Activated T-helper 1 cell treated with anti-CD3 and anti-CD28 coated beads, Interleukin-2, amount 50 U/mL, for 16 hours (primary cell): ENCODE measurements around the gene SLC4A11.
"Not testable (repeated sequence)": the region's sequence is repeated elsewhere in the genome, so short reads cannot be mapped to it uniquely, and the experiment has no call there.

ENCODE experiments used
- DNase-seq, 2 donors: peaks; one replicate each; pipeline ENCODE4 v3.0.0-alpha.2; 2020; ENCODE audit warnings: low read depth in 1 of 2, low spot score in 1 of 2

Gene SLC4A11

DNA sequence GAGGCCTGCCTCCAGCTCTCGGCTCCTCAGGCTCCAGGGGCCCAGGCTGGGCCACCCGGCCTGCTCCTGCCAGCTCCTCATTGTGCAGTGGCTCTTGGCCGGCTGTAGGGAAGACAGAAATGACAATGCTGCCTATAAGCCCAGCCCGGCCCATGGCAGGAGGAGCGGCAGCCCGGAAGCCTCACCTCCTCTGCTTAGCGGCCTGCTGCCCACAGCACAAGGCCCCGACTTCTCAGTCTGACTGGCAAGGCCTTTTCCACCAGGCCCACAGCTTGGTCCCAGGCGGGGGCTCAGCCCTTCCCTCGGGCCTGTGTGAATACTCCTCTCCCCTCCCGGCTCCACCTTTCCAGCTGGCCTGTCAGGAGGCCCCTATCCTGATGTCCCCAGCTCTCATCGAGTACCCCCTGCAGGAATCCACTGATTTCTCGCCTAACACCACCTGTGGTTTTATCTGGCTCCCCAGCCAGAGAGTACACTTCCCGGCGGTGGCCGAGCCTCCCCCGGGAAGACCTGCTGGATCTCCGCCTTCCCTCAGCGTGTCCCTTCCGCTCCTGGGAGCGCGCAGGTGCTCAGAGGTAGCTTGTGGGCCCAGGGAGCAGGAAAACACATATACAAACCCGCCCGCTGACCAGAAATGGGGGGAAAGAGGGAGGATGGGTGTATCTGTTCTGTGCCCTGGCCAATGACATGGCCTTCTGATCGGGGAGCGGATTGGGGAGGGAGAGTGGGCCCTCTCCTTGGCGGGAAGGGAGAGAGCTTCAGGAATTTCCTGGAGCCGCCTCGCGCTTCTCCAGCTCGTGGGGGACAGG lies 35.5 kb downstream of the SLC4A11 start:
- DNase-seq, result no peak

DNA sequence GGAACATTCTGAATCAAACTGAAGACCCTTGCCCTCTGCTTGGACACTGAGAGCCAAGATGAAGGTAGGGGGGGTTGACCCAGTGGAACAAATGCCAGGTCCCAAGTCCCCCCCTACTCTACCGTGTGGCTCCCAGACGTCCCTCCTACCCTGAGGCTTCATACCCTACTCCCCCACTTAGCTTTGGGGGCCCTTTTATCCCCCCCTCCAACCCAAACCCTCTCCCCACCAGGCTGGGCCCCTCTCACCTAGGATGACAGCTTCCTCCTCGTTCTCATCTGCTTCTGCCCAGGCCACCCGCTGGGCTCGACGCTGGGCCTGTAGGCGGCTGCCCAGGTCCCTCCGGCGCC lies 36.0 kb downstream of the SLC4A11 start:
- no peak for DNase-seq

DNA sequence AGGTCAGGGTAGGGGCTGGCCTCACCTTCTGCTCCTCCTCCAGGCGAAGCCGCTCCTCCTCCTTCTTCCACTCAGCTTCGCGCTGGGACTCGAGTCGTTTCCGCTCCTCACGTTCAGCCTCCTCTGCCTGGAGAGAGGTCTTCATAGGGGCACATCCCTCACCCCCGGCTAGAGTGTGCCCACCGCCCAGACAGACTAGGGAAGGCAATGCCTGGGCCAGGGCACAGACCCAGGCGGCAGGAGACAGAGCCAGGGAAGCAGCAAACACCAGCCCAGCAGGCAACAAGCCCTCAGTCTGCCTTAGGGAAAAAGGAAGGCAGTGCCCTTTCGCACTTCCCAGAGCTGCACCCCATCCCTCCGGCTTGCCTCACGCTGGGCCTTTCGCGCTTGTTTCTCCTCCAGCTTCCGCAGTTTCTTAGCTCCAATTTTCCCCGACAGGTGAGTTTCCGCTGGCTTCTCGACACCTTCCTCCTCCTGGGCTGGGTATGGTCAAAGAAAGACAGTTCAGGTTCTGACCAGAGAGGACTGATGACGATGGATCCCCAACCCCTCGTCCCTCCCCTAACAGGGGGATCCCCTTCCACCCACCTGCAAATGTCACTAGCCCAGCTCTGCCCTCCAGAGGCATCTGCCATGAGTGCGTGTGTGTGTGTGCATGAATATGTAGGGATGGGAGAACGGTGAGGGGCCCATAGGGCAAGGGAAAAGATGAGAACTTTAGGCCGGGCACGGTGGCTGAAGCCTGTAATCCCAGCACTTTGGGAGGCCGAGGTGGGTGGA lies 38.8 kb downstream of the SLC4A11 start:
- DNase-seq, result no peak

DNA sequence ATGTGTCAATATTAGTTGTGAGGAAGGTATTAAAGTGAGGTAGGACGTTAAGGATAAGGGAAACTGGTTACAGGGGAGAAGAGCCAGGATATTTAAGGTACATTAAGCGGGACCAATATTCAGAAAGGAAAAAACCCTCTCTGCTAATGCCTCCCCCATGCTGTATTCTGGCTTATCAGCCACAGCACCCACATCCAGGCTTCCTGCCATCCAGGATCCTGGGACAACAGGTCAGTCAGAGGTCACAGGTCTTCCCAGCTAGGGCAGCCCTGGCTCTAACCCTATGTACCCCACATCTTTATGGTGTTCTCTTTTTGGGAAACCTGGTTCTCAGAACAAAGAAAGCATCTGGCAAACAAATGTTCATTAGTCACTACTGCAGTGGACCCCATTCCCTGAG lies 39.8 kb downstream of the SLC4A11 start:
- DNase-seq, result no peak

DNA sequence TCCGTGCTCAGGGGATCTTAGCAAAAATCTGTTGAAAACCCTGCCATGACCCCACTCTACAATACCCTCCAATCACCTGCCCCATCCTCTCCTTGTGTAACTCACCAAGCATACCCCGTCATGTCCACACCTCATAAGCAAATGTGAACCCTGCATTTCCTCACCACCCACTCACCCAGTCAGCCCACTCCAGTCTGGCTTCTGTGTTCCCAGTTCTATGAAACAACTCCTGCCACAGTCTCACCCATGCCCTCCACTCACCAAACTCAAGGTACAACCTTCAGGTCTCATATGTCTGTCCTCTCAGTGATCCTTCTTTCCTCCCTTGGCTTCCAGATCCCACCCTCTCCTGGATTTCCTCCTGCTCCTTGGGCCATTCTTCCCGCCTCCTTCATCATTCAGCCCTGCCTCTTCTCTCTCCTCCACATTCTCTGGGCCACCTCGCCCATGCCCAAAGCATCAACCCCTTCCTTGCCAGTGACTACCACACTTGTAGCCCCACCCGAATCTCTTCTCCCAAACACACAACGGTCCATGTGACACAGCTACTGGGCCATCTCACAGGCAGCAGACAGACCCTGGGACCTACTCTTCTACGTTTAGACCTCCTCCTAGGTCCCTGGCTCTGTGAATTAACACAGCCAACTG lies 43.3 kb downstream of the SLC4A11 start:
- no peak for DNase-seq

DNA sequence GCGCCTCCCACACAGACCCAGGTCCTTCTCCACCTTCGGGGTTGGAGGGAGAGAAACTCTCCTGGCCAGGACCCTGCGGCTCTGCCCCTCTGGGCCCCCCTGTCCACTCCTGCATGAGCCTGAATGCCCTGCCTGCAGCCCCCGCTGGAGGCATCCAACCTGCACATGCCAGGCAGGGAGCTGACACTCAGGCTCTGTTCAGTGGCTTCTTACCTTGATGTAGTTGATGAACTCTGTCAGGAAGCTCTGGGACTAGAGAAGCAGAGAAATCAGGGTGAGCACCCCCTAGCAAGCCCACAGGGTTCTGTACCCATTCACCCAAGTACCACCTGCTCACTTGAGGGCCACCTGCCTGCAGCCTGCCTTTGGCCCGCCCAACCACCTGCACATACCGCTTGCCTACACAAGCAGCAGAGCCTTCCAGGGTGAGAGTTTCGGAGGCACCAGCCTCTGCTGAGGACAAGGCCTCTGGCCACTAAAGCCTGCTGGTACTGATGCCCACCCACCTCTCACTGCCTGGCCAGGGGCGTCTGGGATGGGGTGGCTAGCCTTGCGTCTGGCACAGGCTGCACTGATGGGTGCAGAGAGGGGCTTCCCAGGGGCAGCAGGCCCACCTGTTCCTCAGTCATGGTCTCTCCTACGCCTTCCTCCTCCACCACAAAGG lies 44.2 kb downstream of the SLC4A11 start:
- DNase-seq, result no peak

DNA sequence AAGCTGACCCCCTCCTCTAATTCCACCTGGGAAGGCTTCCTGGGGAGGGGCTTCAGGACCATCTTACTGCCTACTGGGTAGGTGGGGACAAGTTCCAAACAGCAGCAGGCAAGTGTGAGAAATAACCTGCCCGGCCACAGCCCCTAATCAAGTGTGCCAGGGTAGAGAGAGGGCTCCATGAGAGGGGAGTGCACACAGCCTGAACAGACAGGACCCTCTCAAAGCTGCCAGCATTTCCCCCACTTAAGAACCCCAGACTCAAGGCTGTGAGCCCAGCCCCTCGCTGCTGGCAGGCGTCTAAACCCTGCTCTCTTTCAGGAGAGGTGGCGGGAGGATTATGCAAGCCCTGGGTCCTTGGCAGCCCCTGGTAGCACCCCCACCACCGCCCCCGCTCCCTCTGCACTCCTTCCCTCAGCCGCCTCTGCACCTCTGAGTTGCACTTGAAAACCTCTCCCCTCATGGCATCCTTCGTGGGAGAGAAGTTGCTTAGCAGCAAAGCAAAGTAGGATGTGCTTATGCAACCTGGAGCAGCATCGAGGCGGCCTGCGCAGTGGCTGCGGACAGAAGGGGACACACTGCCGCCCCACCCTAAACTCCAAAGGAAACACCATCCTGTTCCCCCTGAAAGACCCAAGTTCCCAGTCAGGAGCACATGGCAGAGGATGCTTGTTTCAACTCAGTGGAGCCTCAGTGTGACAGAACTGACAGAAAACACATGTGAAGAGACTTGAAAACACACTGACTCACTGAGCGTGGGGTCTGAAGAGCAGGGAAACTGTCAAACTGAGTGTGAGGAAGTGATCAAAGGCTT lies 45.0 kb downstream of the SLC4A11 start:
- no peak for DNase-seq

DNA sequence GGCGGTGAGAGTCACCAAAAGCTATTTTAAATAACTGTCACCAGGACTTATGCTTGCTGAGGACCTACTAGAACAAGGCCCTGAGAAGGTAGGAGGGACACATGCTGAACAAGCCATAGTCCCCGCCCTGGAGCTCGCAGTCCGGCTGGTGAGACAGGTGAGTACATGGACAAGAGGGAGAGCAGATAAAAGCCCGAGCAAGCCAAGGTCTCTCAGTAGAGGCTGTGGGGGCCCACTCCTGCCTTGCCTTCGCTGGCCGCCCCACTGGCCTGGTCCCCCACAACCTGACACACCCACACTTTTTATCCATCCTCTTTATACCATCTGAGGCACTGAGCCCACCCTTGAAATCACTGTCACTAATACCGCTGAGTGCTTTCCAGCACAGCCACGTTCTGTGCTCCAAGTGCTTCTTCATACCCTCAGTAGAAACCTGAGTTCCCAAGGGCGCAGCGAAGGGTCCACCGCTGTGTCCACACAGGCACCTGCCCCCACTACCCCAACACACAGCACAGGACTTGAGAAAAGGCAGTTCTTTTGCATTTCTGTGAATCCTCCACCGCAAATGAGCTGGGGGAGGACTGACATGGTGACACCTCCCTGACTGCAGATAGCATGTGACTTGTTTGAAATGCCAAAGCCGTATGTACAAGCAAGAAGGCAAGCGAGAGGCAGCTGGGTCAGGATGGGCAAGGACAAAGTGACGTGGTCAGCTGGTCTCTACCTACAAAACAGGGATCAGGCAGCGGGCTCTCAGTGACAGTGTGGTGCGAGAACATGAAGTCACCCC lies 46.6 kb downstream of the SLC4A11 start:
- DNase-seq, result no peak

DNA sequence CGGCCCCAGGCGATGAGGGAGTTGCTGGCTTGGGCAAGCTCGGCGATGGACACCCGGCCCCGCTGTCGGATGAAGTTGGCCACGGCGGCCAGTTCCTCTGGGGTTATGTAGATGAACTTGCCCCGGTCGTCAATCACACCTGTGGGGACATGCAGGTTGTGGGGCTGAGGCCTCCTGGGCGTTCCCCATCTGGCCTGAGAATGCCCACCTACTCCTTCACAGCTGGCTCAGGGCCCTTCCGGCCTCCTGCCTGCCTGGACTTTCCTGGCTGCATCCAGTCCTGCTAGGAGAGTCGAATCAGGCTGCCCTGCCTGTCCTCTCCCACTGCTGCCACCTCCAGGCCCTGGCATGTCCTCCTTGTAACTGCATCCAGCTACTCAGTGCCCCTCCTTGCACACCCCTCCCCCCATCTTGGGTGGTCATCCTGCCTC lies 48.3 kb downstream of the SLC4A11 start:
- no peak for DNase-seq

DNA sequence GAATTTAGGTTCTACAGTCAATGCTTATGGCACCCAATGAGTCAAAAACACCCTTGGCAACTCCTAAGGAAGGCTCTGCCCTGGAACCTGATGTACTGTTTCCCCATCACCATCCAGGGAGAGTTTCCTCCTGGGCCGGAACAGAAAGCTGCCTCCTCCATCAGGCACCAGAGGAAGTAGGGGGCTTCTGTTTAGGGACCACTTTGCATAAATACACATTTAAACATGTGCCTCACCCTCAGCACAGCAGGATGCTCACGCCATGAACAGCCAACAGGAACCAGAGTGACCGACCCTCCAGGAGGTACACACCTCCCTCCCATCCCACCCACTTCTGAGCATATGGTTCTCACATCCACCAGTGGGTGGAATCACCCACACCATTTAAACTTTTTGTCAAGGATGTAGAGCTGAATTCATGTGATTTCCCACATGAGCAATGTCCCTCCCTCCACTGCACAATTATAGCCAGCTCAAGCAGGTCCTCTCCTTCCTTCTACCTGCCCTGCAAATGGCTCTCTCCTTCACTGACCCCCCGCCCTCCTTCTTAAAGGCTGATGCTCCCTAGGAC lies 49.3 kb downstream of the SLC4A11 start:
- DNase-seq, result no peak

DNA sequence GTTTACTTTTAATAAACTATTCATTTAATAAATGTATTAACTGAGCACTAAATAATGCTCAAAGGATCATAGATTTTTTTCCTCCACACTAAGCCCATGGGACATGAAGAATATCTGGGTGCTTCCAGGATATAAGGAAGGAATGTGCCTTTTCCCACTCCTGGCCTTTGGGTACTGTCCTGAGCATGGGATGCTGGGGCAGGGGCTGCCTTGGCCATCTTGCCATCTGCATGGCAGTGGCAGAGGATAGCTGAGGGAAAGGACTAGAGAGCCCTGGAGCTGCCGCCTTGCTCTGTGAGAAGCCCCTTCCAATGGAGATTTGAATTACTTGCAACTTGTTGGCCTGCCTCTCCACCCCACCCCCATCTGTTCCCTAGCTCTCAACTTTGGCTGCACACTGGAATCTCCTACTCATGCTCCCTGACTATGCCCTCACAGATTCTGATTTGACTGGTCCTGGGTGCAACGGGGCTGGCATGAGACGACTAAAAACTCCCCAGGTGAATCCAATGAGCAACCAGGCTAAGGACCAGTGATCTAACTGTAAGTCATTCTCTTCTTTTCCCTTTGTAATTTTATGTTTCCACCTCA lies 50.1 kb downstream of the SLC4A11 start:
- no peak for DNase-seq

DNA sequence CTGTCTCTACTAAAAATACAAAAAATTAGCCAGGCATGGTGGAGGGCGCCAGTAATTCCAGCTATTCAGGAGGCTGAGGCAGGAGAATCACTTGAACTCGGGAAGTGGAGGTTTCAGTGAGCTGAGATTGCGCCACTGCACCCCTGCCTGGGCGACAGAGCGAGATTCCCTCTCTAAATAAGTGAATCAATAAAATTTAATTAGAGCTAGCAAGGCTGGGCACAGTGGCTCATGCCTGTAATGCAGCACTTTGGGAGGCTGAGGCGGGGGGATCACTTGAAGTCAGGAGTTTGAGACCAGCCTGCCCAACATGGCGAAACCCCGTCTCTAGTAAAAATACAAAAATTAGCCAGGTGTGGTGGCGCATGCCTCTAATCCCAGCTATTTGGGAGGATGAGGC lies 51.1 kb downstream of the SLC4A11 start:
- not testable (repeated sequence) for DNase-seq

DNA sequence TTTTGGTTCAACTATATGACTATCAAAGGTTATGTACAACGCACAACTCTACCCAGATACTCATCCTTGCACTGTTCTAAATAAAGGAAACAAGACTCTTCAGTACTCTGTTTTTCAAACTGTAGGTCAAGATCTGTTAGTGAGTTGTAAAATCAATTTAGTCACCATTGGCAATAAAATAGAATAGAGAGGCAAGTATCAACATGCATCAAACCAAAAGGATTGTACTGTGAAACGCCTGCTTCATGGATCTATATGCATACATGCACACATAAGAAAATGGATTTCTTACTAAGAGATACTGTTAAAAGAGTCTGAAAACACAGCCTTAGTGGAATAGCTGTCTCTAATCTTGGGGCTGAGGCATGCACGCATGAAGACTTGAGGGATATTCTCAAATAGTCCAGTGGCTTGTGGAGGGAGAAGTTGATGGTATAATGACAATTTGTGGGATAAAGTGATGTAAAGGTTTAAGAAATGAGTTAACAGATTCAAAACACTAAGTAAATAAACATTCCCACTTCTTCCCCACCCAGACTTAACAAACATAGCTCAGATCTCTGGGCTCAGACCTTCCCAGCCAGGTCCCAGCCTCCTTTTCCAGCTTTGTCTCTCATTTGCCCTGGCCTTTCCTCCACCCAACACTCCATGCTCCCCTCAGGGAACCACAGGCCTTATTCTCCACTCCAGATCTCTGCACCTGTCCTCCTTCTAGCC lies 54.9 kb downstream of the SLC4A11 start:
- no peak for DNase-seq

DNA sequence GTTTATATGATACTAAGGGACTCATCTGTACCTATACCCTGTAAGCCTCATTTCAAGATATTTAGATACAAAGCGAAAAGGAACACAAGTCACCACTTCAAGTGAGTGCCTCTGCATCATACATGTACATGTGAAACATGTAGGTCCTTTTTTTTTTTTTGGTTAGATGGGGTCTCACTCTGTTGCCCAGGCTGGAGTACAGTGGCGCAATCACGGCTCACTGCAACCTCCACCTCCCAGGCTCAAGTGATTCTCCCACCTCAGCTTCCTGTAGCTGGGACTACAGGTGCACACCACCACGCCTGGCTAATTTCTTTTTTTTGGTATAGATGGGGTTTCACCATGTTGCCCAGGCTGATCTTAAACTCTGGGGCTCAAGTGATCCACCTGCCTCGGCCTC lies 56.6 kb downstream of the SLC4A11 start:
- DNase-seq, result not testable (repeated sequence)

DNA sequence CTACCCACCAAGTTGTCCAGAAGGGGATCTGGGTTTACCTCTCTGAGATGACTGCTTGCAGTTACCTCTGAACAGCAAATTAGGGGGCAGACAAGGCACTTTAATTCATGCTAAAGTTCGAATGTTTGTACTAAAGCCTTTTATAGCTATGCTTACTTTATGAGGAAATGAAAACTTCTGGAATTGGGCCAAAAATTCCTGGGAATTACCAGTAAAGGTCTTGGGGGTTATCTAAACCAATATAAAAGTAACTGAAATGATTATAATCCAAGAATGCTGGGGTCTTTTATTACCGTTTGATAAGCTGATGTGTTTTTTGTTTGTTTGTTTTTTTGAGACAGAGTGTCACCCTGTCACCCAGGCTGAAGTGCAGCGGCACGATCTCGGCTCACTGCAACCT lies 57.7 kb downstream of the SLC4A11 start:
- no peak for DNase-seq

DNA sequence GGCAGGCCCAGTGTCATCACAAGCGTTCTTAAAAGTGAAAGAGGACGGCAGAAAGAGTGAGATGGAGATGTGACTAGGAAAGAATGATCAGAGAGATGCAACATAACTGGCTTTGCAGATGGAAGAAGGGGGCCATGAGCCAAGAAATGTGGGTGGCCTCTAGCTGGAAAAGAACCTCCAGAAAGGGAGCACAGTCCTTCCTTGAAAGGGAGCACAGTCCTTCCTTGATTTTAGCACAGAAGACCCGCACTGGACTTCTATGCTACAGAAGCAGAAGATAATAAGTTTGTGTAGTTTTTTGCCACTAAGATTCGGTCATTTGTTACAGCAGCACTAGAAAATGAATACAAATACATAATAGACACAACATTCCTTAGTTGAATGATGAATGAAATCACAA lies 58.7 kb downstream of the SLC4A11 start:
- no peak for DNase-seq

DNA sequence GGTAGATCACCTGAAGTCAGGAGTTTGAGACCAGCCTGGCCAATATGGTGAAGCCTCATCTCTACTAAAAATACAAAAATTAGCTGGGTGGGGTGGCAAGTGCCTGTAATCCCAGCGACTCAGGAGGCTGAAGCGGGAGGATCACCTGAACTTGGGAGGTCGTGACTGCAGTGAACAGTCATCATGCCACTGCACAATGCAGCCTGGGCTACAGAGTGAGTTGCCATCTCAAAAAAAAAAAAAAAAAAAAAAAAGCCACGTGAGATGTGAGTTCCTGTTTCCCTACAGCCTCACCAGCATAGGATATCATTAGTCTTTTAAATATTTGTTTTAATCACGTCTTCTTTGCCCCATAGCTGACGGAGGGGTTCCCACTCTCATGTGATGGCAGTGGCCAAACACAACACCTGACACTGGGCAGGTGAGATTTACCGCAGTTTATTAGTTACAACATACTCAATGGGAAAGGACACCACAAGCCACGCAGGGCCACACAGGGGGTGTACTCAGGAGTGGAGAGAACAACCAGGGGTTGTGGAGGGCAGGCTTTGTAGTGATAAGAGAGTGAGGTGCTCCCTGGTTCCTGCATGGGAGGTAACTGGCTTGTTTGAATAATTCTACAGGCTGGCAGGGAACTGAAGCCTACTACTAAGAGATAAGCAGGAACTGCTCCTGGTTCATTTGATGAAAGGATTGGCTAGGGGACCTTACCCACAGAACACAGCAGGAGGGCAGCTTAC lies 61.1 kb downstream of the SLC4A11 start:
- no peak for DNase-seq
